G401 (cell line): ENCODE measurements around the gene RGMA. TPM values are rescaled to one million over a fixed set of nuclear protein-coding genes. Genes with fewer than 3 reads are reported as not detected.

ENCODE experiments used
- DNase-seq: peaks from one replicate; pipeline ENCODE4 v3.0.0-alpha.2; 2015; ENCODE audit warnings: low spot score
- in situ Hi-C: cut with HindIII; loops from 2 replicates; pipeline ENCODE4 v1.10.0; 2016; ENCODE audit warnings: low sequenced_read_pairs, mixed read lengths
- total RNA-seq: library from RNA; depleted of rRNA; stranded (reverse); fragments of >200 nt; shearing (Covaris generic); gene quantifications from 2 replicates; pipeline ENCODE4 v1.2.3, GENCODE V29; 2014; rRNA removed

RGMA gene
- total RNA-seq, 1 experiment from 2014 or later, result 2.6 TPM

DNA sequence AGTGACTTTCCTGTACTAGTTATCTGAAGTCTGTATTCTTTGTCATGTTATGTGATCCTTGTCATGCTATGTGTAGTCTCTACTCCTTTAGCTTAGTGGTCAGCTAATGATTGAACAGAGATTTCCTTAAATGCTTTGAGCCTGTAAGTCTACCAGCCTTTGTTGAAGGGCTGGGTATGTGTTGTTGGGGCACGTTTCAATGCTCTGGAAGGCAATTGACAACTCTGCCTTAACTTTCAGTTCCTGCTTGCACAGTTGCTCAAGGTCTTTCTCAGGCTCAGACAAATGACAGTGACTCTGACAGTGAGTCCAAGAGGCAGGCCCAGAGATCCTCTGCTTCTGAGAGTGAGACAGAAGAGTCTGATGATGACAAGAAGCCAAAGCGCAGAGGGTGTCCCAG, 99.5 kb downstream of the RGMA start:
- in situ Hi-C loops, result no loop called here
- DNase-seq, result no peak

Other genes starting within 250 kb of the RGMA start
- gene CHD2, start 188.9 kb downstream of the RGMA start, total RNA-seq, result 28.2 and 38.9 TPM in 2 replicates